HepG2 (cell line): Measurements from ENCODE around the gene FIS1. TPM values are rescaled to one million over a fixed set of nuclear protein-coding genes. Genes with fewer than 3 reads are reported as not detected.

ENCODE experiments used
- ARNT2 ChIP-seq: sonication (generic); formaldehyde crosslinking; IDR thresholded peaks from 2 replicates; pipeline ENCODE4 v1.8.0; 2022; ENCODE audit warnings: mild to moderate bottlenecking, low read depth, missing genetic modification reagents, moderate library complexity
- ATF5 ChIP-seq: sonication (generic); formaldehyde crosslinking; IDR thresholded peaks from 2 replicates; pipeline ENCODE4 v1.4.0; 2020; ENCODE audit warnings: mild to moderate bottlenecking, low read depth, missing genetic modification reagents
- ELF4 ChIP-seq: sonication (generic); formaldehyde crosslinking; IDR thresholded peaks from 2 replicates; pipeline ENCODE4 v1.5.0; 2020; ENCODE audit warnings: missing genetic modification reagents, mild to moderate bottlenecking, moderate library complexity, borderline replicate concordance
- FOXO4 ChIP-seq: sonication (generic); formaldehyde crosslinking; conservative IDR thresholded peaks from 2 replicates; pipeline ENCODE4 v1.8.1; 2023; ENCODE audit warnings: missing genetic modification reagents
- HDAC2 ChIP-seq: sonication (generic); formaldehyde crosslinking; IDR thresholded peaks from 2 replicates; pipeline ENCODE4 v1.4.0; 2020; ENCODE audit warnings: missing genetic modification reagents
- HNRNPLL ChIP-seq: fragments of 200-400 bp; formaldehyde crosslinking; IDR thresholded peaks from 2 replicates; pipeline ENCODE4 v1.6.1; 2017; ENCODE audit warnings: mild to moderate bottlenecking, low read depth, low read length; ENCODE audit not compliant: poor library complexity, severe bottlenecking
- KDM1A ChIP-seq: IDR thresholded peaks from 2 replicates; pipeline ENCODE4 v1.6.1; 2016; ENCODE audit warnings: missing compliant biosample characterization
- MLLT10 ChIP-seq: sonication (generic); formaldehyde crosslinking; IDR thresholded peaks from 2 replicates; pipeline ENCODE4 v1.4.0; 2020; ENCODE audit warnings: missing genetic modification reagents
- NFIC ChIP-seq: IDR thresholded peaks from 2 replicates; pipeline ENCODE4 v1.6.1; 2012; ENCODE audit warnings: mild to moderate bottlenecking, low read length, inconsistent platforms
- NR1H2 ChIP-seq: sonication (generic); formaldehyde crosslinking; IDR thresholded peaks from 2 replicates; pipeline ENCODE4 v1.8.1; 2022; ENCODE audit warnings: low read depth, missing genetic modification reagents, borderline replicate concordance
- ZNF563 ChIP-seq: sonication (generic); formaldehyde crosslinking; IDR thresholded peaks from 2 replicates; pipeline ENCODE4 v1.8.0; 2022; ENCODE audit warnings: mild to moderate bottlenecking, moderate library complexity, missing genetic modification reagents
- ZNF614 ChIP-seq: IDR thresholded peaks from 2 replicates; pipeline ENCODE4 v1.6.1; 2018; ENCODE audit warnings: missing biosample characterization, missing genetic modification reagents, inconsistent platforms, borderline replicate concordance
- ZNF644 ChIP-seq: IDR thresholded peaks from 2 replicates; pipeline ENCODE4 v1.6.1; 2016; ENCODE audit warnings: low read depth
- ZNF746 ChIP-seq: sonication (generic); formaldehyde crosslinking; IDR thresholded peaks from 2 replicates; pipeline ENCODE4 v1.8.0; 2022; ENCODE audit warnings: mild to moderate bottlenecking, missing genetic modification reagents
- ZNF788 ChIP-seq: sonication (generic); formaldehyde crosslinking; IDR thresholded peaks from 2 replicates; pipeline ENCODE4 v1.5.0; 2020; ENCODE audit warnings: mild to moderate bottlenecking, missing genetic modification reagents, borderline replicate concordance
- polyA plus RNA-seq, 8 experiments: library from polyadenylated mRNA; depleted of rRNA in 3 of 8; stranded (reverse) in 7 of 8; unstranded in 1 of 8; fragments of >200 nt; fragmentation: Illumina TruSeq in 4 of 8; extraction: Trizol in 4 of 8; gene quantifications; 2 replicates each; pipeline versions ENCODE4 v1.2.1 to v1.2.3, GENCODE V29; 2011 to 2016; ENCODE audit warnings: low read depth in 4 of 8, missing spikeins in 1 of 8, mixed read lengths in 1 of 8; ENCODE audit not compliant: insufficient read depth in 1 of 8
- total RNA-seq, 5 experiments: library from RNA; depleted of rRNA; stranded (reverse); fragments of >200 nt; fragmentation: Illumina TruSeq; extraction: Trizol; gene quantifications; 2 replicates each; pipeline ENCODE4 v1.2.3, GENCODE V29; 2016; ENCODE audit warnings: low read depth in 1 of 5
- TF ChIP-seq, protein P1 (sequence below): sonication (generic); formaldehyde crosslinking; IDR thresholded peaks from 2 replicates; pipeline ENCODE4 v1.8.0; 2022; ENCODE audit warnings: missing genetic modification reagents, mild to moderate bottlenecking, inconsistent platforms, borderline replicate concordance
- TF ChIP-seq, protein P2 (sequence below): IDR thresholded peaks from 2 replicates; pipeline ENCODE4 v1.6.1; 2016; ENCODE audit warnings: low read depth
- TF ChIP-seq, protein P3 (sequence below): sonication (generic); formaldehyde crosslinking; IDR thresholded peaks from 2 replicates; pipeline ENCODE4 v1.9.0; 2022; ENCODE audit warnings: missing genetic modification reagents, mild to moderate bottlenecking, borderline replicate concordance
- TF ChIP-seq, protein P4 (sequence below): IDR thresholded peaks from 2 replicates; pipeline ENCODE4 v1.6.1; 2018; ENCODE audit warnings: missing genetic modification reagents, mild to moderate bottlenecking, missing compliant biosample characterization

Gene FIS1
- total and polyA plus RNA-seq, 2 of the 13 experiments (the other 11 are each of a cell fraction or from before 2014, with no cell fraction given) = 97.5 to 101 TPM

GRCh38 chr7:101251871-101252659, 7.2 kb upstream of the FIS1 start (continued):
- TF ChIP-seq ATF5 = no peak; the same call in 1 of the 2 replicates
- TF ChIP-seq, protein P1, sequence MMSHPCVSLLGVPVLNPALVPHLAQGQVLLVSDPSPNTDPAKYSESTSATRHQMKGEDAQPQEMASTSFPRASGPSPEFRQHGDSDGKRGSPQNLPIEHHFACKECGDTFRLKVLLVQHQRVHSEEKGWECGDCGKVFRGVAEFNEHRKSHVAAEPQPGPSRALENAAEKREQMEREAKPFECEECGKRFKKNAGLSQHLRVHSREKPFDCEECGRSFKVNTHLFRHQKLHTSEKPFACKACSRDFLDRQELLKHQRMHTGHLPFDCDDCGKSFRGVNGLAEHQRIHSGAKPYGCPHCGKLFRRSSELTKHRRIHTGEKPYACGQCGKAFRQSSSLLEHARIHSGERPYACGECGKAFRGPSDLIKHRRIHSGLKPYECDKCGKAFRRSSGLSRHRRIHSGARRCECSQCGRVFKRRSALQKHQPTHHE = 0 out of 2 replicates have a peak, but pooled peaks have one; percentile 22
- no peak for TF ChIP-seq NFIC
- TF ChIP-seq ELF4 = peak; percentile 80; the same call in 1 of the 2 replicates
- TF ChIP-seq FOXO4 (CRISPR knock-in tag) = no peak
- peak; percentile 54 for TF ChIP-seq ARNT2 (CRISPR knock-in tag)
- TF ChIP-seq ZNF563 (CRISPR knock-in tag) = no peak
- peak; percentile 56; the same call in 1 of the 2 replicates for TF ChIP-seq HDAC2 (CRISPR knock-in tag)
- no peak for TF ChIP-seq KDM1A (CRISPR knock-in tag)
- peak; percentile 75 for TF ChIP-seq HNRNPLL
- TF ChIP-seq, protein P2, sequence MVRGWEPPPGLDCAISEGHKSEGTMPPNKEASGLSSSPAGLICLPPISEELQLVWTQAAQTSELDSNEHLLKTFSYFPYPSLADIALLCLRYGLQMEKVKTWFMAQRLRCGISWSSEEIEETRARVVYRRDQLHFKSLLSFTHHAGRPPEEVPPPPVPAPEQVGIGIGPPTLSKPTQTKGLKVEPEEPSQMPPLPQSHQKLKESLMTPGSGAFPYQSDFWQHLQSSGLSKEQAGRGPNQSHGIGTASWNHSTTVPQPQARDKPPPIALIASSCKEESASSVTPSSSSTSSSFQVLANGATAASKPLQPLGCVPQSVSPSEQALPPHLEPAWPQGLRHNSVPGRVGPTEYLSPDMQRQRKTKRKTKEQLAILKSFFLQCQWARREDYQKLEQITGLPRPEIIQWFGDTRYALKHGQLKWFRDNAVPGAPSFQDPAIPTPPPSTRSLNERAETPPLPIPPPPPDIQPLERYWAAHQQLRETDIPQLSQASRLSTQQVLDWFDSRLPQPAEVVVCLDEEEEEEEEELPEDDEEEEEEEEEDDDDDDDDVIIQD (CRISPR knock-in tag) = peak; percentile 35; the same call in 1 of the 2 replicates
- no peak for TF ChIP-seq MLLT10
- TF ChIP-seq, protein P3, sequence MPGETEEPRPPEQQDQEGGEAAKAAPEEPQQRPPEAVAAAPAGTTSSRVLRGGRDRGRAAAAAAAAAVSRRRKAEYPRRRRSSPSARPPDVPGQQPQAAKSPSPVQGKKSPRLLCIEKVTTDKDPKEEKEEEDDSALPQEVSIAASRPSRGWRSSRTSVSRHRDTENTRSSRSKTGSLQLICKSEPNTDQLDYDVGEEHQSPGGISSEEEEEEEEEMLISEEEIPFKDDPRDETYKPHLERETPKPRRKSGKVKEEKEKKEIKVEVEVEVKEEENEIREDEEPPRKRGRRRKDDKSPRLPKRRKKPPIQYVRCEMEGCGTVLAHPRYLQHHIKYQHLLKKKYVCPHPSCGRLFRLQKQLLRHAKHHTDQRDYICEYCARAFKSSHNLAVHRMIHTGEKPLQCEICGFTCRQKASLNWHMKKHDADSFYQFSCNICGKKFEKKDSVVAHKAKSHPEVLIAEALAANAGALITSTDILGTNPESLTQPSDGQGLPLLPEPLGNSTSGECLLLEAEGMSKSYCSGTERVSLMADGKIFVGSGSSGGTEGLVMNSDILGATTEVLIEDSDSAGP (CRISPR knock-in tag) = peak; percentile 70; the same call in 1 of the 2 replicates
- TF ChIP-seq NR1H2 (CRISPR knock-in tag) = no peak
- no peak for TF ChIP-seq ZNF644 (CRISPR knock-in tag)
- no peak for TF ChIP-seq ZNF746
- peak; percentile 71; the same call in 1 of the 2 replicates for TF ChIP-seq ZNF788 (CRISPR knock-in tag)
- TF ChIP-seq ZNF614 (CRISPR knock-in tag) = no peak
- TF ChIP-seq, protein P4, sequence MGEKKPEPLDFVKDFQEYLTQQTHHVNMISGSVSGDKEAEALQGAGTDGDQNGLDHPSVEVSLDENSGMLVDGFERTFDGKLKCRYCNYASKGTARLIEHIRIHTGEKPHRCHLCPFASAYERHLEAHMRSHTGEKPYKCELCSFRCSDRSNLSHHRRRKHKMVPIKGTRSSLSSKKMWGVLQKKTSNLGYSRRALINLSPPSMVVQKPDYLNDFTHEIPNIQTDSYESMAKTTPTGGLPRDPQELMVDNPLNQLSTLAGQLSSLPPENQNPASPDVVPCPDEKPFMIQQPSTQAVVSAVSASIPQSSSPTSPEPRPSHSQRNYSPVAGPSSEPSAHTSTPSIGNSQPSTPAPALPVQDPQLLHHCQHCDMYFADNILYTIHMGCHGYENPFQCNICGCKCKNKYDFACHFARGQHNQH (CRISPR knock-in tag) = peak; percentile 42; the same call in 1 of the 2 replicates
